Activated naive CD4-positive, alpha-beta T cell treated with anti-CD3 and anti-CD28 coated beads, Interleukin-2, amount 50 U/mL, for 72 hours (primary cell): ENCODE measurements around the gene BTBD1. TPM values are rescaled to one million over a fixed set of nuclear protein-coding genes. Genes with fewer than 3 reads are reported as not detected.

Experiments used
- ATAC-seq, 2 donors: fragments of 150-1000 bp; cut with Tn5 transposase; 2 replicates each; pipeline ENCODE4 v1.10.0; 2021; ENCODE audit warnings: mild to moderate bottlenecking in 2 of 2, moderate library complexity in 2 of 2
- DNase-seq, 2 donors: peaks; one replicate each; pipeline ENCODE4 v3.0.0; 2021 to 2022; ENCODE audit warnings: low spot score in 2 of 2
- H3K27ac Mint-ChIP-seq, 2 donors: one replicate each; pipeline ENCODE4 v1.8.0; 2022; ENCODE audit warnings: mild to moderate bottlenecking in 2 of 2, mixed read lengths in 2 of 2
- H3K36me3 Mint-ChIP-seq, 2 donors: one replicate each; pipeline ENCODE4 v1.8.0; 2022; ENCODE audit warnings: mixed read lengths in 2 of 2
- H3K9me3 Mint-ChIP-seq, 2 donors: one replicate each; pipeline ENCODE4 v1.8.0; 2022; ENCODE audit warnings: mixed read lengths in 2 of 2
- total RNA-seq, 2 donors: library from RNA; stranded (reverse); gene quantifications; one replicate each; pipeline ENCODE4 v1.2.3, GENCODE V29; 2022

BTBD1 gene
- total RNA-seq, 2 donors from 2014 or later: 47.7 to 64.7 TPM

DNA sequence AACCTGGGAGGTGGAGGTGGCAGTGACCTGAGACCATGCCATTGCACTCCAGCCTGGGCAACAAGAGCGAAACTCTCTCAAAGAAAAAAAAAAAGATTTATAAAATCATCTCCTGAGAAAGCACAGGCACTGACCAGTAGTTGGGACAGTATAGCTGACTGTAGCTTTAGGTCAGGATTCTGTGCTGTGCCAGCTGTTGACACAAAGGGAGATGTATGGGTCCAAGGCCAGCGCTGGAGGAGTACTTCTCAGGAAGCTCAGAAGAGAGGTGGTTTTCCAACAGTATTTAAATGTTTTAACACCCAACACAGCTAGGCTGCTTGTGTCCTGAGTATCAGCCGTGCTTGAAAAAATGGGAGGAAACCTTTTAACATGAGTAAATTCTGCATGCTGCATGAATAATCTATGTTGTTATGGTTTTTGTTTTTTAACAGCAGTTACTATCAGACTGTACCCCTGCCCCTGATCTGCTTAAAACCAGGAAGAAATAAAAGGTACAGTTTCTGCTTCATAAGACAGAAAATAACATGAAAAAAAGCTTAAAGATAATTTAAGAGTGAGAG lies 74.5 kb downstream of the BTBD1 start:
- H3K36me3 Mint-ChIP-seq: peaks cover 5 to 7% of the 10 kb centered on the region in 2 donors
- ATAC-seq (no peak), DNase-seq (no peak)
- no peak overlapping the region for H3K27ac Mint-ChIP-seq
- no peaks in the 10 kb centered on the region for H3K9me3 Mint-ChIP-seq

GRCh38 chr15:82986442-82986780 lies 80.6 kb downstream of the BTBD1 start:
- ATAC-seq (peak; percentile 29 to 42), DNase-seq (no peak)
- Mint-ChIP-seq H3K9me3 (peaks cover 5 to 7% of the 10 kb centered on the region in 2 donors), H3K27ac (peak overlapping the region; percentile 90 to 97), H3K36me3 (peaks cover 22 to 23% of the 10 kb centered on the region in 2 donors)

GRCh38 chr15:82985688-82986441 lies 81.2 kb downstream of the BTBD1 start, which contains the start of gene RAMAC:
RAMAC (plus strand) TSS chr15:82986210; CDS start chr15:82989019, 2,809 bp downstream.
- H3K27ac Mint-ChIP-seq: peak within 1 kb of the TSS; percentile 90 to 97
- peaks cover 21 to 23% of the 10 kb centered on the region in 2 donors for H3K36me3 Mint-ChIP-seq
- DNase-seq (peak; percentile 85 to 93), ATAC-seq (peak; percentile 95 to 96)
- peaks cover 5 to 7% of the 10 kb centered on the region in 2 donors for H3K9me3 Mint-ChIP-seq

GRCh38 chr15:82980981-82981380 lies 86.1 kb downstream of the BTBD1 start:
- ATAC-seq (no peak), DNase-seq (no peak)
- H3K9me3 Mint-ChIP-seq: peaks cover 5 to 7% of the 10 kb centered on the region in 2 donors
- no peak overlapping the region for H3K27ac Mint-ChIP-seq
- peaks cover 12 to 16% of the 10 kb centered on the region in 2 donors for H3K36me3 Mint-ChIP-seq

GRCh38 chr15:82979726-82980125 lies 87.3 kb downstream of the BTBD1 start:
- H3K9me3 Mint-ChIP-seq: peaks cover 0 to under 1% of the 10 kb centered on the region in 2 donors
- no peak overlapping the region for H3K27ac Mint-ChIP-seq
- H3K36me3 Mint-ChIP-seq: peaks cover 4% of the 10 kb centered on the region in 2 donors
- no peak for DNase-seq
- ATAC-seq: no peak

DNA sequence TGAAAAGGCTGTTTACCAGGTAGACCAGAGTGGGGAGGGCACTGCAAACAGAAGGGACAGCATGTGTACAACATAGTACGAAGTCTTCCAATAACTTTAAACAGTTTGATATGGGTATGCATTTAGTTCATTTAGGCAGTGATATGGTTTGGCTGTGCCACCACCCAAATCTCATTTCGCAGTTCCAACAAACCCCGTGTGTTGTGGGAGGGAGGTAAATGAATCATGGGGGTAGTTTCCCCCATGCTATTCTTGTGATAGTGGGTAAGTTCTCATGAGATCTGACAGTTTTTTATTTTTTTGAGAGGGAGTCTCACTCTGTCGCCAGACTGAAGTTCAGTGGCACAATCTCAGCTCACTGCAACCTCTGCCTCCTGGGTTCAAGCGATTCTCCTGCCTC lies 88.6 kb downstream of the BTBD1 start:
- DNase-seq: no peak
- no peaks in the 10 kb centered on the region for H3K9me3 Mint-ChIP-seq
- no peaks in the 10 kb centered on the region for H3K36me3 Mint-ChIP-seq
- ATAC-seq: peak; percentile 40 to 46
- no peak overlapping the region for H3K27ac Mint-ChIP-seq

GRCh38 chr15:82977076-82977475 lies 90.0 kb downstream of the BTBD1 start:
- DNase-seq (no peak), ATAC-seq (no peak)
- H3K9me3 Mint-ChIP-seq: no peaks in the 10 kb centered on the region
- H3K27ac Mint-ChIP-seq: no peak overlapping the region
- H3K36me3 Mint-ChIP-seq: no peaks in the 10 kb centered on the region

- Mint-ChIP-seq H3K9me3 (no peaks in the 10 kb centered on the region), H3K36me3 (no peaks in the 10 kb centered on the region), H3K27ac (no peak overlapping the region)
- DNase-seq (no peak), ATAC-seq (no peak)
Measured at GRCh38 chr15:82972990-82973389, 94.1 kb downstream of the BTBD1 start.

- H3K9me3 Mint-ChIP-seq: no peaks in the 10 kb centered on the region
Measured at GRCh38 chr15:82971218-82971984, 95.7 kb downstream of the BTBD1 start.

DNA sequence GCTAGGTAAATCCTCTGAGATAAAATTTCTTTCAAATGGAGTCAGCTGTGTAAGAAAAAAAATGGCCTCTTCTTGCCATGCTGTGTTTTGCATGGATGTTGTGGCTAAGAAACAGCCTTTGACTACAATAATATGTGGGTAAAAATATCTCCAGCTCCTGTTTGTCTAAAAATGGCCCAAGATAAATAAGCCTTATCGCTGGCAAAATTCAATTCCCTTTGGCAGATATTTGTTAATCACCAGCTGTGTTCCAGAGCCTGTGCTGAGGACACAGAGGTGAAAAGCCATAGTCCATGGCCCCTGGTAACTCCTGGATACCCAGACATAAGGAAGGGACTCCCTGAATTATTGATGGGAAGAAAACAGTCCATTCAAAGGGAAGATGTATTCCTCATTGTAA lies 96.4 kb downstream of the BTBD1 start:
- ATAC-seq (no peak), DNase-seq (no peak)
- Mint-ChIP-seq H3K36me3 (no peaks in the 10 kb centered on the region), H3K9me3 (no peaks in the 10 kb centered on the region), H3K27ac (no peak overlapping the region)

More at GRCh38 chr15:82971218-82971984, 95.7 kb downstream of the BTBD1 start:
- no peak for DNase-seq
- Mint-ChIP-seq H3K36me3 (no peaks in the 10 kb centered on the region), H3K27ac (no peak overlapping the region)
- no peak for ATAC-seq

GRCh38 chr15:82970078-82970686 lies 96.9 kb downstream of the BTBD1 start:
- Mint-ChIP-seq H3K36me3 (no peaks in the 10 kb centered on the region), H3K27ac (no peak overlapping the region), H3K9me3 (no peaks in the 10 kb centered on the region)
- DNase-seq (no peak), ATAC-seq (no peak)

- no peaks in the 10 kb centered on the region for H3K36me3 Mint-ChIP-seq
- H3K9me3 Mint-ChIP-seq: no peaks in the 10 kb centered on the region
- no peak for ATAC-seq
- H3K27ac Mint-ChIP-seq: no peak overlapping the region
- DNase-seq: no peak
Measured at GRCh38 chr15:82969353-82969752, 97.7 kb downstream of the BTBD1 start.

DNA sequence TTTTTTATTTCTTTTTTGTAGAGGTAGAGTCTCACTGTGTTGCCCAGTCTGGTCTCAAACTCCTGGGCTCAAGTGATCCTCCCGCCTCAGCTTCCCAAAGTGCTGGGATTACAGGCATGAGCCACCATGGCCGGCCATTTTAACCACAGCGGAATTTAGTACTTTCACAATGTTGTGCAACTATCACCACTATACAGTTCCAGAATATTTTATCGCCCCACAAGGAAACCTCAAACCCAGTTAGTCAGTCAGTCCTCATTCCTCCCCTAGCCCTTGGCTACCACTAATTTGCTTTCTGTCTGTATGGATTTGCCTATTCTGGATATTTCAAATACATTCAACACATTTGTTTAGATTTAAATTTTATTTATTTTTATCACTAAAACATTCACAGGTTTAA lies 99.0 kb downstream of the BTBD1 start:
- DNase-seq: no peak
- no peaks in the 10 kb centered on the region for H3K9me3 Mint-ChIP-seq
- H3K36me3 Mint-ChIP-seq: no peaks in the 10 kb centered on the region
- ATAC-seq: no peak
- H3K27ac Mint-ChIP-seq: no peak overlapping the region

- ATAC-seq: peak; percentile 87 to 94
- Mint-ChIP-seq H3K27ac (no peak overlapping the region), H3K9me3 (no peaks in the 10 kb centered on the region), H3K36me3 (no peaks in the 10 kb centered on the region)
- DNase-seq: no peak
Measured at GRCh38 chr15:82966671-82967071, 100.4 kb downstream of the BTBD1 start.
